OCI-LY7 (cell line): Measurements from ENCODE around the gene GPRIN1. TPM values are rescaled to one million over a fixed set of nuclear protein-coding genes. Genes with fewer than 3 reads are reported as not detected.

Experiments
- BruUV-seq: library from RNA; stranded (reverse); fragments of 400-500 nt; replicated peaks from 2 replicates; lab custom pipeline; 2021; lab: Mats Ljungman, UMichigan
- CTCF ChIA-PET: fragments of 300-600 bp; sonication (Branson Sonifier 250); formaldehyde crosslinking; loops from one replicate; lab custom pipeline; 2022; ENCODE audit warnings: antibody characterized with exemption; ENCODE audit not compliant: unreplicated experiment; lab: Charles Lee
- POLR2A ChIA-PET: fragments of 300-600 bp; sonication (Branson Sonifier 250); formaldehyde crosslinking; loops from one replicate; lab custom pipeline; 2022; ENCODE audit warnings: antibody characterized with exemption; lab: Charles Lee
- DNase-seq: peaks from one replicate; pipeline ENCODE4 v3.0.0-alpha.2; 2015; ENCODE audit warnings: low spot score
- H2AFZ ChIP-seq: fragments of 200-600 bp; sonication (generic), shearing (Covaris generic); 2 replicates; pipeline ENCODE4 v1.6.1; 2014; ENCODE audit warnings: mild to moderate bottlenecking, antibody characterized with exemption, low read length, moderate library complexity
- H3K27ac ChIP-seq: fragments of 200-600 bp; sonication (generic); 2 replicates; pipeline ENCODE4 v1.5.1; 2014; ENCODE audit warnings: mixed run types, low read depth, mild to moderate bottlenecking, moderate library complexity, low read length, inconsistent platforms; ENCODE audit not compliant: poor library complexity, severe bottlenecking
- H3K36me3 ChIP-seq: fragments of 200-600 bp; sonication (generic); 2 replicates; pipeline ENCODE4 v1.6.1; 2014; ENCODE audit warnings: mild to moderate bottlenecking, antibody characterized with exemption, low read length, moderate library complexity, mixed read lengths; ENCODE audit not compliant: insufficient read depth
- H3K4me1 ChIP-seq: fragments of 200-600 bp; sonication (generic); 2 replicates; pipeline ENCODE4 v1.5.1; 2014; ENCODE audit warnings: mild to moderate bottlenecking, low read length; ENCODE audit not compliant: insufficient read depth, poor library complexity, severe bottlenecking
- H3K4me2 ChIP-seq: fragments of 200-600 bp; sonication (generic); 2 replicates; pipeline ENCODE4 v1.6.1; 2014; ENCODE audit warnings: mild to moderate bottlenecking, low read length
- H3K4me3 ChIP-seq: fragments of 200-600 bp; sonication (generic); 2 replicates; pipeline ENCODE4 v1.5.1; 2014; ENCODE audit warnings: mild to moderate bottlenecking, low read depth, low read length; ENCODE audit not compliant: poor library complexity, severe bottlenecking
- H3K79me2 ChIP-seq: fragments of 200-600 bp; sonication (generic); 2 replicates; pipeline ENCODE4 v1.6.1; 2016; ENCODE audit warnings: low read depth, mild to moderate bottlenecking, low read length, moderate library complexity, mixed read lengths; ENCODE audit not compliant: insufficient read depth
- H3K9me2 ChIP-seq: fragments of 200-600 bp; sonication (generic); 2 replicates; pipeline ENCODE4 v1.6.1; 2016; ENCODE audit warnings: mild to moderate bottlenecking, low read length, mixed read lengths; ENCODE audit not compliant: insufficient read depth
- H3K9me3 ChIP-seq: fragments of 200-600 bp; sonication (generic); 2 replicates; pipeline ENCODE4 v1.6.1; 2014; ENCODE audit warnings: mild to moderate bottlenecking, mixed run types, low read length, mixed read lengths
- H4K20me1 ChIP-seq: fragments of 200-600 bp; sonication (generic); 2 replicates; pipeline ENCODE4 v1.6.1; 2014; ENCODE audit warnings: mild to moderate bottlenecking, antibody characterized with exemption, low read length, moderate library complexity, mixed read lengths; ENCODE audit not compliant: insufficient read depth
- CTCF ChIP-seq: fragments of 200-600 bp; sonication (generic); conservative IDR thresholded peaks from 2 replicates; pipeline ENCODE4 v1.5.1; 2014; ENCODE audit warnings: mild to moderate bottlenecking, antibody characterized with exemption, low read length, moderate library complexity, mixed read lengths
- EZH2phosphoT487 ChIP-seq: fragments of 200-600 bp; sonication (generic); IDR thresholded peaks from 2 replicates; pipeline ENCODE4 v1.6.1; 2018; ENCODE audit warnings: low read depth, borderline replicate concordance, mild to moderate bottlenecking, mixed run types, antibody characterized with exemption, low read length, moderate library complexity, mixed read lengths
- intact Hi-C: fragments of 100-400 bp; cut with micrococcal nuclease; formaldehyde crosslinking; loops from one replicate; pipeline ENCODE4 v1.10.0; 2022; ENCODE audit not compliant: unreplicated experiment
- total RNA-seq, 2 experiments: library from RNA; depleted of rRNA in 1 of 2; stranded (reverse); fragments of >200 nt in 1 of 2; shearing (Covaris generic) in 1 of 2; gene quantifications; 2 replicates each; pipeline ENCODE4 v1.2.3, GENCODE V29; 2014 to 2022

GPRIN1 gene
- total RNA-seq, 2 experiments from 2014 or later = 3.8 to 5.3 TPM

GRCh38 chr5:176561259-176561658 is 48.7 kb downstream of the GPRIN1 start:
- no peak overlapping the region for H3K4me2 ChIP-seq
- ChIA-PET POLR2A (no interaction called here), CTCF (interaction anchor here (0.6 kb wide), 1 partner anchor 18 kb away, joined by 3 read pairs; no protein-coding TSS in a partner anchor)
- DNase-seq = no peak
- no peak overlapping the region for H3K27ac ChIP-seq
- H4K20me1 ChIP-seq = no peaks in the 10 kb centered on the region
- no peaks in the 10 kb centered on the region for H3K9me2 ChIP-seq
- intact Hi-C loops = no loop called here
- no peak for TF ChIP-seq CTCF
- no peak for TF ChIP-seq EZH2phosphoT487
- H3K9me3 ChIP-seq = no peaks in the 10 kb centered on the region
- H3K79me2 ChIP-seq = no peaks in the 10 kb centered on the region
- no TSS peak for BruUV-seq
- no peak overlapping the region for H2AFZ ChIP-seq
- H3K4me1 ChIP-seq = peaks cover 6% of the 10 kb centered on the region
- no peaks in the 10 kb centered on the region for H3K36me3 ChIP-seq
- no peak overlapping the region for H3K4me3 ChIP-seq

- Histone ChIP-seq H3K9me2 (no peaks in the 10 kb centered on the region), H3K27ac (no peak overlapping the region), H3K4me3 (no peak overlapping the region), H4K20me1 (no peaks in the 10 kb centered on the region), H3K36me3 (no peaks in the 10 kb centered on the region), H3K4me2 (no peak overlapping the region), H3K4me1 (peaks cover 6% of the 10 kb centered on the region), H2AFZ (no peak overlapping the region), H3K79me2 (no peaks in the 10 kb centered on the region), H3K9me3 (no peaks in the 10 kb centered on the region)
- intact Hi-C loops = no loop called here
- CTCF ChIA-PET = interaction anchor here (0.6 kb wide), 1 partner anchor 17 kb away, joined by 3 read pairs; no protein-coding TSS in a partner anchor
- TF ChIP-seq CTCF (no peak), EZH2phosphoT487 (no peak)
- no peak for DNase-seq
- POLR2A ChIA-PET = no interaction called here
- BruUV-seq = no TSS peak
Observed at GRCh38 chr5:176560364-176560763, 49.6 kb downstream of the GPRIN1 start.

GRCh38 chr5:176559683-176560082 is 50.3 kb downstream of the GPRIN1 start:
- no peaks in the 10 kb centered on the region for H4K20me1 ChIP-seq
- intact Hi-C loops = loop anchor here (1.0 kb wide), 1 partner anchor 143 kb away; the partner anchor contains the start of gene CLTB
- no TSS peak for BruUV-seq
- H3K27ac ChIP-seq = no peak overlapping the region
- CTCF ChIA-PET = no interaction called here
- peaks cover 6% of the 10 kb centered on the region for H3K4me1 ChIP-seq
- H3K79me2 ChIP-seq = no peaks in the 10 kb centered on the region
- H3K9me3 ChIP-seq = no peaks in the 10 kb centered on the region
- no peak overlapping the region for H2AFZ ChIP-seq
- H3K9me2 ChIP-seq = no peaks in the 10 kb centered on the region
- H3K4me3 ChIP-seq = no peak overlapping the region
- peak; percentile 62 for DNase-seq
- H3K36me3 ChIP-seq = no peaks in the 10 kb centered on the region
- POLR2A ChIA-PET = no interaction called here
- no peak overlapping the region for H3K4me2 ChIP-seq
- TF ChIP-seq CTCF (peak; percentile 65), EZH2phosphoT487 (no peak)
